NCI-H1092 (cell line): ENCODE results near the gene ISG20L2.
"Not testable (repeated sequence)": the region's sequence is repeated elsewhere in the genome, so short reads cannot be mapped to it uniquely, and the experiment has no call there.

ENCODE experiments used
- DNase-seq: peaks from one replicate; lab custom pipeline; 2025; lab: John Stamatoyannopoulos, UW

Gene ISG20L2, protein sequence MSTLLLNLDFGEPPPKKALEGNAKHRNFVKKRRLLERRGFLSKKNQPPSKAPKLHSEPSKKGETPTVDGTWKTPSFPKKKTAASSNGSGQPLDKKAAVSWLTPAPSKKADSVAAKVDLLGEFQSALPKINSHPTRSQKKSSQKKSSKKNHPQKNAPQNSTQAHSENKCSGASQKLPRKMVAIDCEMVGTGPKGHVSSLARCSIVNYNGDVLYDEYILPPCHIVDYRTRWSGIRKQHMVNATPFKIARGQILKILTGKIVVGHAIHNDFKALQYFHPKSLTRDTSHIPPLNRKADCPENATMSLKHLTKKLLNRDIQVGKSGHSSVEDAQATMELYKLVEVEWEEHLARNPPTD

DNA sequence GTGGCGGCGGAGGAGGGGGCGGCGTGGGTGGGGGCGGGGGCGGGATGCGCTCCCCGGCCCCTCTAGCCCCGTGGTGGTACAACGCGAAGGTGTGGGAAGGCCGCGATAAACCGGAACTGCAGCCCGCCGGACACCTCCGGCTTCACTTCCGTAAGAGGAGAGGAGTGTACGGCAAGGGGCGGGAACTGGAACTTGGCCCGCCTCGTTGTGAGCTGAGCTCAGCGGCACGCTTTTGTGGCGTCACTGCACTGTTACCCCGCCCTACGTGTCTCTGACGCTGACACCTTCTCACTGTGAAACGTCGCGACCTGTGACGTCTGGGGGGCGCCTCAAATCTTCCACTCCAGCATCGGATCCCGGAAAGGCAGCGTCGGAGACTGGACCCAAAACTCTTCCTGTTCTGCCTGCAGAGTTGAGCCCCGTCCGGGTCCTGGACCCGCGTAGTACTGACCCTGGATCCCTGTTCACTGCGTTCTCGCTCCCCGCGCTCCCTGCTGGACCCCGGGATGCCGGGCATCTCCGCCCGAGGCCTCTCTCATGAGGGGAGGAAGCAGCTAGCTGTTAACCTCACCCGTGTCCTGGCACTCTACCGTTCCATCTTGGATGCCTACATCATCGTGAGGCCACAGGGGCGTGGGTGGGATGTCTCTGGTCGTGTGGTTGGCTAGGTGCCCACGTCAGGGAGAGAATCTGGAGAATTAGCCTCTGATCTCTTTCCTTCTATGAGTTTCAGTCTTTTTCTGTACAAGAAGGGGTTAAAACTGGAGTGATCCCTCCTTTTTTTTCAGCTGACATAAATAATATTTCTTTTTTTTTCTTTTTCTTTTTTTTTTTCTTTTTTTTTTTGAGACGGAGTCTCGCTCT is at the start of gene ISG20L2:
Gene ISG20L2, minus strand, starts transcription at position 168 of the 864 bp plus-strand sequence. CDS start 1,114 bp downstream, outside the sequence.
- DNase-seq = peak; percentile 98

DNA sequence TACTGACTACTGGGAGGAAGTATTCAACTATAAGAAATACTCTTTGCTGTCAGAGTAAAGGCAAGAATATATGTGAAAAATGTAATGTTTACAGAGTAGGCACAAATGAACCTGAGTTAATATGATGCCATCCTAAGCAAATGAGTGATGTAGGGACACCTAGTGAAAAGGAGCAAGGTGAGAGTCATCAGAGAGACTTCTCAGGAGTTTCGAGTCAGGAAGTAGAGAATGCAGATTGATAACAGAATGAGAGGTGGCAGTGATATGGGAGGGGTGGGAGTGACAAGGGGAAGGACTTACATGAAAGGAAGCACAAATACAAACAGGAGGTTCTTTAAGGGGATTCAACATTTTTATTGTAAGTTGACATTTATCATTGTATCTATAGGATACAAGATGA is 49.0 kb upstream of the ISG20L2 start:
- DNase-seq = no peak

DNA sequence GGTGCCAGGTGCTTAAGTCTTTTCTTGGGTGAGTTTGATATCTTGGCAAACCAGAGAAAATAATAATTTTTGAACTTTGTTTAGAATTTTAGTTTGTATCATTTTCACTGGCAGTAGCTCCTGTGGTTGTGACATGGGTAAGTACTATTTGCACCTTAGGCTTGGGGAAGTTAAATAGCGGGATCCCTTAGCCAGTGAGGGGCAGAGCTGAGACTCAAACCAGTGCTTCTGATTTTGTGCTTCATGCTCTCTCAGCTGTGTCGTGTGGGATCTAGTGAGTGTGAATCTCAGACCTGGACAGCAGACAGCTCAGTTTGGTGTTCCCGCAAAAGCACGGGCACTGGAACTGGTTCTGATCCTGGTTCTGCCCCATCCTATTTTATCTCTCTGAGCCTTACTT is 48.4 kb upstream of the ISG20L2 start:
- no peak for DNase-seq

DNA sequence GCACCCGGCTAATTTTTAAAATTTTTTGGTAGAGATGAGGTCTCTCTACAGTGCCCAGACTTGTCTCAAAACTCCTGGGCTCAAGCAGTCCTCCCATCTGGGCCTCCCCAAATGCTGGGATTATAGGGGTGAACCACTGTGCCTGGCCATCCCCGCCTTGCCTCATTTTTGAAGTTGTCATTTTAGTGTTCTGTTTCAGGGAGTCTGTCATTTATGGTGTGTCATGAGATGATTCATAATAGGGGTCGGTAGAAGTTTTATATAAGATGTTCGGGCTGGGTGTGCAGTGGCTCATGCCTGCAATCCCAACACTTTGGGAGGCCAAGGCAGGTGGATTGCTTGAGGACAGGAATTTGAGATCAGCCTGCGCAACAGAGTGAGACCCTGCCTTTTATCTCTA is 47.2 kb upstream of the ISG20L2 start:
- no peak for DNase-seq

DNA sequence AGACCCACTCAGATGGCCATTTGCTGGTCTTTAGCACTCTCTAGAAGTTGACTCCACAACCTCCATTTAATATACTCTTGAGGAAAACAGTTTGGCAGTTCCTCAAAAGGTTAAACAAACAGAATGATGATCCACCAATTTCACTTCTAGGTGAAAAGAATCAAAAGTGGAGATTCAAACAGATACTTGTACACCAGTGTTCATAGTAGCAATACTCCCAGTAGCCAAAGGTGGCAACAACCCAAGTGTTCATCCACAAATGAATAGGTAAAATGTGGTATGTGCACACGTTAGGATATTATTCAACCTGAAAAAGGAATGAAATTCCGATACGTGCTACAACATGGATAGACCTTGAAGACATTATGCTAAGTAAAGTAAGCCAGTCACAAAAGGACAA is 45.0 kb upstream of the ISG20L2 start:
- no peak for DNase-seq

DNA sequence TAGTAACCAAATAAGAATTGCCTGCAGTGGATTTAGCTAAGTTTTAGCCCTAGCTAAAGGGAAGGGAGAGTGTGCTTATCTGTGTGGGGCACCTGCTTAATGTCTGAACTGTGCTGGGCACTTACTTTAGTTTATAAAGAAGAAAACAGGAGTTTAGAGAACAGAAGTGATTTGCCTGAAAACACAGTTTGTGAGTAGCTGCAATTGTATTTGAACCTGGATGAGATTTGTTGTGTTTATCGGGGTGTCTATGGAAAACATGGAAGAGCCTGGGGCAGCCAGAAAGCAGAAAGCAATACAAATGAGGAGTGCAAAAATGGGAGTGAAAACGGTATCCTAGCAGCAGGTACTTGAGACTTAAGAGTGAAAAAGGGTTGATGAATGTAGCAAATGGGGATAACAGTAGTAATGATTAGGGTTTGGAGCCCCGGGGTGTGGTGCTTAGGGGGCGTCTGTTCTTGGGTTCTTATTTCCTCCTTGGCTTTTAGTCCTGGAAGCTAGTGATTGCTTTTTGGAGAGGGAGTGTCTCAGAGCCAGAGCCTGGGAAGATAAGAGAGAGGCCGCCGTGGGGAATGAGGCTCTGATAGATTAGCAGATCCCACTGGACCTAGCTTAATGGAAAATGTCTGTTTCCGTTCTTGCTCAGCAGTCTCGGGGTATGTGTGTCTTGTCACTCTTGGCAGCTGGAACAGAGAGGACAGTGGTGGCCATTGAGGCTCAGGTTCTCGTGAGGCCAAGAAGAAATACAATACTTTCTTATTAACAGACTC is 44.3 kb upstream of the ISG20L2 start:
- no peak for DNase-seq

DNA sequence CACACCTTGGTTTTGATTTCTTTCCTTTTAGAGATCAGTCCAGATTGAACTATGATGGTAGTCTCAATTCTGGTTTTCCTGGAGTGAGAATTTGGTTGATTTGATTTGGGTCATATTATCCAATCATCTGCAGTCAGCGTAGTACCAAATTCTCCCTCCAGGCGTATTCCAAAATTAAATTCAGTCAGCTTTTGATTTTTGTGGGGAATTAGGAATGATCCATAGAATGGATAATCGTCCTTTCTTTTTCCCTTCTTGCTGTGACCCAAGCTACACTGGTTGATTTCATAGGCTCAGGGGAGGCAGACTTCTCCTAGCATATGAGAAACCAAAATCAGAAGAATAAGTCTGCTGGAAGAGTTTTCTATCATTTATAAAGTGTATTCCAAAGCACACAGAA is 43.7 kb upstream of the ISG20L2 start:
- DNase-seq = no peak

DNA sequence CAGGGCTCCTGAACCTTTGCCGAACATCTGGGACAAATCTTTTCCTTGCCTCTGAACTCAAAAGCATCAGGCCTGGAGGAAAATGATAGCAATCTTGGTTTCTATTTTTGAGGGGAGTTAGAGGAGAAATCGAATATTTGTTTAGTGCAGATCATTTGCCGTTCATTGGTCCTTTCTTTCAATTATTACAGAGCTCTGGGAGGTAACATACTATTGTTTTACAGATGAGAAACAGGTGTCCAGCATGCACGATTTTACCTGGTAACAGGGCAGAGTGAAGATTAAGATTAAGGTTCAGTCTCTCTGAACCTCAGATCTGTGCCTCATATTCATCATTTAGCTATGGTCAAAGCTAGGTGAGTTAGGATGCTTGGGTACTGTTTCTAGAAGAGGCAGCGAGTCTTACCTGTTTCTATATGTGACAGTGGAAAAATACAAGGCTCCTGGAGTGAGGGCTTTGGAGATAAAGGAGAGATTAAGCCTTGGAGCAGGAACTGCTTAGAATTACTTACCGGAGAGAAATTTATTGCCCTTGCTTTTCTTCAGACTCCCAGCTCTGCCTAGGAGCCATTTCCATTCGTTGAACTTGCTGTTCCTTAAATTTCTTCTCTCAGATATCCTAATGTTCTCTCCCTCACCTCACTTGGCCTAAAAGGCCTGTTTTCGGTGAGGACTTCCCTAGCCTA is 40.2 kb upstream of the ISG20L2 start:
- no peak for DNase-seq

DNA sequence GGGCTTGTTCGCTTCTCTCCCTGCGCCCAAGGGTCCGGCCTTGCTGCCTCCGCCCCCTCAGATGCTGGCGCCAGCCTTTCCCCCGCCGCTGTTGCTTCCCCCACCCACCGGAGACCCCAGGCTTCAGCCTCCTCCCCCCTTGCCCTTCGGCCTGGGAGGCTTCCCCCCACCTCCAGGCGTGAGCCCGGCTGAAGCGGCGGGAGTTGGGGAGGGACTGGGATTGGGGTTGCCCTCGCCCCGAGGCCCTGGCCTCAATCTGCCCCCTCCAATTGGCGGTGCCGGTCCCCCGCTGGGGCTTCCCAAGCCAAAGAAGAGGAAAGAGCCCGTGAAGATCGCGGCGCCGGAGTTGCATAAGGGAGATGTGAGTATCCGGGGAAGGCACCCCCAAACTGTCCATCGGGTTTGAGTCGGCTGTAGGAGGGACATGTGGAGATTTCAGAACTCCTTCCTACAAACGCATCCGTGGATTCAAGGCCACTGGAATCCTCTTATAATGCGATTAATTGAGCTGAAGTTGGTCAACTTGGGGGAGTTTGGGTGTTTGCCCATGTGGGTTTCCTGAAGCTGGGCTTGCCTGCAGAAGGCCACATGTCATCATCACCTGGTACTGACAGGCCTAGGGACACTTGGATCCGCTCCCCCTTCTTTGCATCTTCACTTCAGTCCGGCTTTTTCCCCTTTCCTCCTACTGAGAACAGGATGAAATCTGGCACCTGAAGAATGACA is 39.5 kb upstream of the ISG20L2 start:
- no peak for DNase-seq

DNA sequence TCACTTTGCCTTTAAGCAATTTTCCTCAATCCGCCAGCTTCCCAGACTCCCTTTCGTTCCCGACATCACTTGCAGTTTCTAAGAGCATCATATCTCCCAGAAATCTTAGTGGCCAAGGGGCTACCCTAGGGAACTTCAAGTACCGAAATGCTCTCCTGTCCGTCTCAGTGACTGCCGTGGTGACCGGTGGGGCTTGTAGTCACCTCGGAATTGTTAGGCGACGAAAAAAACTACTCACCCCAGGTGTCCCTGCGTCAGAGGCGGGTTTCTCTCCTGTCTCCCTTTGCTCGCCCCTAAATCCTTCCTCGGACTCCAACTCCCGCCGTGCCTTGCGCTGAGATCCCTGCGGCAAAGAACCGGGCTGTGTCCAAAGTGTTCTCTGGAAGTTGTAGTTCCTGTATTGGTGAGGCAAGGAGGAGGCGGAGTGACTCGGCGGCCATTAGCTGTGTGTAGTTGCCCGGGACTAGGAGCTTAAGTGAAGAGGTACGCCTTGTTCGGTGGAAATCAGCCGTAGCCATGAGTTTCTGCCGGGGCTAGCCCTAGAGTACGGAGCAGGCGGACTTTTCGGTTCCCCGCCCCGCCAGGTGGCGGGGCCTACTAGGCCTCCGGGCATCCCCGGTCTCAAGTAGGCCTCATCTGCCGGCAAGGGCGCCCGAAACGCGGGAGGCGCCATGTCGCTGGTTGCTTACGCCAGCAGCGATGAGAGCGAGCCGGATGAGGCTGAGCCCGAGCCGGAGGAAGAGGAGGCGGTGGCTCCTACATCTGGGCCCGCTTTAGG is 38.7 kb upstream of the ISG20L2 start, which contains the start of gene PRCC:
Gene PRCC, plus strand, starts transcription at position 435 of the 778 bp plus-strand sequence. Its CDS starts 237 bp downstream, at position 672.
- DNase-seq = peak; percentile 100

DNA sequence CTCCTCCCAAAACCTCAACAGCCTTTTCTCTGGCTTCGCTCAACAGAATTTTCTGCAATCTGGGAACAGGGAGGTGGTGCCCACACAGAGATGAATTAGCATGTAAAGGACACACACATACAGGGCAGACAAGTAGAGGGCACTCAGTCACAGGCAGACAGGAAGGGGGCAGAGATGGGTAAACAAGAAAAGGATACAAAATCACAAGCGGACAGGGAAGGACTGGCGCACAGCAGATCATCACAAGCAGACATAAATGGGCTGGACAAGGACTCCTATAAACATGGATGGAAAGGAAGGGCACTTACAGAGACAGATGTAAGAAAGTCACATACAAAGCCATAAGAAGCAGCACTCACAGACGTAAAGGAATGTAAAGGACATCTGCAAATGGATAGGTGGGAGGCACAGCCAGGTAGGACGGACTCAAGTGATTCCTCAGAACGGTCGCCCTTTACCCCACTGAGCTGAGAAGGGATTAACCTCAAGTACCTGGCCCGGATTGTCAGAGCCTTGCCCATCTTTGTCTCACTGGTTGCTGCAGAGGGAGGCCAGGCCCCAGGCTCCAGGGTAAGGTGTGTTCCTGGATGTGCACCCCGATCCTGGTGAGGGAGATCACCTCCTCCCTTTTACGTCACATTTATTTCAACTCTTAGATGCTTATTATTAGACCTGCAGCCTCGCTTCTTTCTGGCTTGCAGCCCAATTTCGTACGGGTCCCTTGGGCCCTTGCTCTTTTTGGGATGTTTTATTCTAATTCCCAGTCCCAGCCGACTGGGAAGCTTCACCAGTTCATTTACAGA is 37.9 kb upstream of the ISG20L2 start:
- DNase-seq = no peak

DNA sequence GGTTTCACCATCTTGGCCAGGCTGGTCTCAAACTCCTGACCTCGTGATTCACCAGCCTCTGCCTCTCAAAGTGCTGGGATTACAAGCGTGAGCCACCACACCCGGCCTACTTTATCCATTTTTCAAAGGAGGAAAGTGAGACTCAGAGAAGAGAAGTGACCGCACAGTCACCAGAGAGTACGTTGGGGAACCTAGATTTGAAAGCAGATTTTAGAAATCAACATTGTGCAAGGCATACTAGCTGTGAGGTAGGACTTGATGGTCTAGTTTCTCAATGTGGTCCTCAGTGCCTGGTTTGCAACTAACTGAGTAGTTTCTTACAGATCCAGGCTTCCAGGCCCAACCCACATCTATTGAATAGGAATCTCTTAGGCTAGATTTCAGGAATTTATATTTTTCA is 37.1 kb upstream of the ISG20L2 start:
- no peak for DNase-seq

DNA sequence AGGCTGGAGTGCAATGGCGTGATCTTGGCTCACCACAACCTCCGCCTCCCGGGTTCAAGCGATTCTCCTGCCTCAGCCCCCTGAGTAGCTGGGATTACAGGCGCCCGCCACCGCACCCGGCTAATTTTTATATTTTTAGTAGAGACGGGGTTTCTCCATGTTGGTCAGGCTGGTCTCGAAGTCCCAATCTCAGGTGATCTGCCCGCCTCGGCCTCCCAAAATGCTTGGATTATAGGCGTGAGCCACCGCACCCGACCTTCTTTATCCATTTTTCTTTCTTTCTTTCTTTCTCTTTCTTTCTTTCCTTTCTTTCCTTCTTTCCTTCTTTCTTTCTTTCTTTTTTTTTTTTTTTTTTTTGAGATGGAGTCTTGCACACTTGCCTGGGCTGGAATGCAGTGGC is 36.6 kb upstream of the ISG20L2 start:
- not testable (repeated sequence) for DNase-seq

DNA sequence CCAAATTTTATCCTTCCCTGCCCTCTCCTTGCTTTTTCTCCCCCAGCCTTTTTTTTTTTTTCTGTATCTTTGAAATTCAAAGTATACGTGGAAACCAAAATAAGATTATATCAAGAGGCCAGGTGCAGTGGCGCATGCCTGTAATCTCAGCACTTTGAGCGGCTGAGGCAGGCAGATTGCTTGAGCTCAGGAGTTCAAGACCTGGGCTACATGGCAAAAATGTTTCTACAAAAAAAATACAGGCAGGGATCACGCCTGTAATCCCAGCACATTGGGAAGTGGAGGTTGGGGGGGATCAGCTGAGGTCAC is 32.2 kb upstream of the ISG20L2 start:
- no peak for DNase-seq

DNA sequence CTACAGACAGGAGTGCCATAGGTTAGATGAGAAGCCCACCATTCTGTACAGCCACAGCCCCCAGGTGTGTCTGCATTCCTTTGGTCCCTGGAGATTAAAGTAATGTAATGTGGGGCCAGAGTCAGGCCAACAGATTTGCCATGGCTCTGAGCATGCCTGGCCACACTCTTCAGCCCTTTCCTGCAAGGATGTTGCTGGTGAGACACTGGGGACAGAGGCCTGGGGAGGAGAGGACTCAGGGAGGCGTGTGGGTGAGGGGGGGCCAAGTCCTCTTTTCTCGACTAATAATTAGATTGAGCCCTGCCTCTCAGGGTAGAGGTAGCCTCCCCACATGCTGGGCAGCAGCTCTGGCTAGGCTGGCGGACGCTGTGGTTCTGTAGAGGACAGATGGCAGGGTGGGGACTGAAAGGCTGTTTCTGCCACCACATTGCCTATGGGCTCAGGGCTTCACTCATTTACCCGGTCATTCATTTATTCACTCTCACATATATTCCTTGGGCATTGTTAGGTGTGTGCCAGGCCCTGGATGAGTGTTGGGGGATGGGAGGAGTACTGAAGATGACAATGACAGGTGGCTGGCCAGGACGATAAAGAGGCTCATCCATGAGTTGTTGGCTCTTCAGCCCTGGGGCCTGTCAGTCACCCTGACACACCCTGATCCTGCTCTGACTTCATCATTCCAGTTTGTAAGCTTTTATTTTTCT is 31.7 kb upstream of the ISG20L2 start:
- no peak for DNase-seq

DNA sequence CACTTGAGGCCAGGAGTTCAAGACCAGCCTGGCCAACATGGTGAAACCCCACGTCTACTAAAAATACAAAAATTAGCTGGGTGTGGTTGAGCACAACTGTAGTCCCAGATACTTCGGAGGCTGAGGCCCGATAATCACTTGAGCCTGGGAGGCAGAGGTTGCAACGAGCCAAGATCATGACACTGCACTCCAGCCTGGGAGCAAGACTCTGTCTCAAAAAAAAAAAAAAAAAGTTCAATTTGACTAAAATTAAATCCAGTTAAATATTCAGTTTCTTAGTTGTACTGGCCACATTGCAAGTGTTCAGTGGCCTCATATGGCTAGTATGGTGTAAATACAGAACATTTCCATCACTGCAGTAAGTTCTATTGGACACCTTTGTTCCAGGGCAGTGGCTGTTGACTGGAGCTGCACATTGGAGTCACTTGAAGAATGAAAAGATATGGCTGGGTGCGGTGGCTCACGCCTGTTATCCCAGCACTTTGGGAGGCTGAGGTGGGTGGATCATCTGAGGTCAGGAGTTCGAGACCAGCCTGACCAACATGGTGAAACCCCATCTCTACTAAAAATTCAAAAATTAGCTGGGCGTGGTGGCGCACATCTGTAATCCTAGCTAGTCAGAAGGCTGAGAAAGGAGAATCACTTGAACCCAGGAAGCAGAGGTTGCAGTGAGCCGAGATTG is 29.1 kb upstream of the ISG20L2 start:
- not testable (repeated sequence) for DNase-seq

DNA sequence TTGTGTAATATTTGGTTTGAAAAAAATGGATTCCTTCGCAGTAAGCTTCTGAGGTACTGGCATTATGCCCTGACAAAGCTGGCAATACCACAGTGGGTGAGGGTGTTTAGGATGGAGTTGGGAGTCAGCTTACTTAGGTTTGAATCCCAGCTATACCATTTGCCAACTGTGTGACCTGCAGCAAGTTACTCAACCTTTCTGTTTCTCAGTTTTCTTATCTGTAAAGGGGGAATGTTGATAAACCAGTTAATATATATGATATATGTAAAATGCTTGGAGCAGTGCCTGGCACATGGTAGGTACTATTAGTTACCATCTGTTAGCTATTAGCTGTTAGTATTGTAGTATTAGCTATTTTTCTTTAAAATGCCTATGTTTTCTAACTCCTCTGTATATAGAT is 27.8 kb upstream of the ISG20L2 start:
- DNase-seq = no peak

DNA sequence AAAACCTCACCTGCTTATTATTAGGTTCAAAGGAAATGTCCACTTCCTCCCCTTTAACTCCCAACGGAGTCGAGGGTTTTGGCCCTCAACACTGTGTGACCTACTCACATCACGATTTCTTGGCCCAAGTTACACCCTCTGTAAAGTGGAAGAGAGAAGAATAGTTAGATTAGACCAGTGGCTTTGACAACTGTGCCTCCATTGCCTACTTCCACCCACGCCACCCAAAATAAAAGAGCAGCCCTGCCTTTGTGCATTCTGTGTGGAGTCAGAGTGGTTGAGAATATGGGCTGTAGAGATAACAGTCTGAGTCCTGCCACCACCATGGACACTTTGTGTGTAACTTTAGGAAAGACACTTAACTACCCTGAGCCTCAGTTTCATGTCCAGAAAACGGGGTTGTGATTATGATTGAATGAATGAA is 27.0 kb upstream of the ISG20L2 start:
- DNase-seq = no peak
